ENCODE results near the gene IL17B.

Gene IL17B

GRCh38 chr5:149412783-149413476 is 33.8 kb upstream of the IL17B start:
- Histone ChIP-seq H3K27ac (no peak overlapping the region; the same call in 1 of the 2 replicates), H3K36me3 (no peaks in the 10 kb centered on the region), H3K9me3 (ENCODE audit: severe bottlenecking) (no peaks in the 10 kb centered on the region), H3K4me3 (ENCODE audit: low read depth, low read length) (no peak overlapping the region), H3K27me3 (ENCODE audit: insufficient read depth, low read depth, severe bottlenecking) (no peaks in the 10 kb centered on the region)
- no peak for TF ChIP-seq CTCF (IDR thresholded peaks at IDR 0.05; ENCODE audit: low read depth, low read length)
- DNase-seq, result no peak

- Histone ChIP-seq H3K27me3 (ENCODE audit: insufficient read depth, low read depth, severe bottlenecking) (no peaks in the 10 kb centered on the region), H3K4me3 (ENCODE audit: low read depth, low read length) (no peak overlapping the region), H3K9me3 (ENCODE audit: severe bottlenecking) (no peaks in the 10 kb centered on the region), H3K36me3 (no peaks in the 10 kb centered on the region), H3K27ac (no peak overlapping the region)
- no peak for TF ChIP-seq CTCF (IDR thresholded peaks at IDR 0.05; ENCODE audit: low read depth, low read length)
- no peak for DNase-seq
Observed at GRCh38 chr5:149411738-149412519, 32.8 kb upstream of the IL17B start.

- Histone ChIP-seq H3K9me3 (ENCODE audit: severe bottlenecking) (no peaks in the 10 kb centered on the region), H3K27ac (no peak overlapping the region), H3K4me3 (ENCODE audit: low read depth, low read length) (no peak overlapping the region), H3K36me3 (no peaks in the 10 kb centered on the region), H3K27me3 (ENCODE audit: insufficient read depth, low read depth, severe bottlenecking) (no peaks in the 10 kb centered on the region)
- DNase-seq, result no peak
- no peak for TF ChIP-seq CTCF (IDR thresholded peaks at IDR 0.05; ENCODE audit: low read depth, low read length)
Observed at GRCh38 chr5:149410721-149411432, 31.8 kb upstream of the IL17B start.

- no peak overlapping the region for H3K4me3 ChIP-seq (ENCODE audit: low read depth, low read length)
- no peak for DNase-seq
- H3K27me3 ChIP-seq (ENCODE audit: insufficient read depth, low read depth, severe bottlenecking), result no peaks in the 10 kb centered on the region
- no peaks in the 10 kb centered on the region for H3K36me3 ChIP-seq
- no peak for TF ChIP-seq CTCF (IDR thresholded peaks at IDR 0.05; ENCODE audit: low read depth, low read length)
- H3K9me3 ChIP-seq (ENCODE audit: severe bottlenecking), result no peaks in the 10 kb centered on the region
- no peak overlapping the region for H3K27ac ChIP-seq
Observed at GRCh38 chr5:149410071-149410470, 31.0 kb upstream of the IL17B start.

- no peaks in the 10 kb centered on the region for H3K9me3 ChIP-seq (ENCODE audit: severe bottlenecking)
- no peak for DNase-seq
- no peak for TF ChIP-seq CTCF (IDR thresholded peaks at IDR 0.05; ENCODE audit: low read depth, low read length)
- no peaks in the 10 kb centered on the region for H3K36me3 ChIP-seq
- H3K27ac ChIP-seq, result no peak overlapping the region
- H3K4me3 ChIP-seq (ENCODE audit: low read depth, low read length), result no peak overlapping the region
- H3K27me3 ChIP-seq (ENCODE audit: insufficient read depth, low read depth, severe bottlenecking), result no peaks in the 10 kb centered on the region
Observed at GRCh38 chr5:149409268-149409948, 30.3 kb upstream of the IL17B start.

Data from WERI-Rb-1 (cell line).